A549 (cell line): ENCODE data around the gene PDE6D. TPM values are rescaled to one million over a fixed set of nuclear protein-coding genes. Genes with fewer than 3 reads are reported as not detected.

ENCODE experiments used
- ATAC-seq, 2 experiments: fragments of 200-7000 bp in 1 of 2; fragments of >200 bp in 1 of 2; cut with Nextera tagmentation in 1 of 2; cut with Tn5 transposase in 1 of 2; 3 replicates each; pipeline versions ENCODE4 v1.8.0 to v1.9.1; 2018 to 2020; ENCODE audit warnings: mild to moderate bottlenecking in 1 of 2, moderate library complexity in 1 of 2
- CTCF ChIA-PET: fragments of 300-600 bp; sonication (Branson Sonifier 250); formaldehyde crosslinking; extraction: SDS; loops from one replicate; lab custom pipeline; 2021; ENCODE audit warnings: antibody characterized with exemption, inconsistent platforms; lab: Yijun Ruan, JAX
- POLR2A ChIA-PET: fragments of 350-600 bp; formaldehyde crosslinking; extraction: SDS; loops from one replicate; lab custom pipeline; 2021; ENCODE audit warnings: antibody characterized with exemption, inconsistent platforms; lab: Yijun Ruan, JAX
- DNase-seq, 2 experiments: peaks; one replicate each; pipeline versions ENCODE4 v3.0.0 to v3.0.0-alpha.2; 2011 to 2016; ENCODE audit warnings: low read depth in 1 of 2, low spot score in 1 of 2
- FAIRE-seq: peaks from 2 replicates; lab custom pipeline; 2011; peaks lifted over from hg19 to GRCh38; lab: Jason Lieb, UNC
- H3K27ac ChIP-seq, 2 experiments: fragments of >200 bp; sonication (Bioruptor Twin); formaldehyde crosslinking; 3 replicates each; pipeline ENCODE4 v1.5.1; 2016 to 2017
- H3K4me1 ChIP-seq: fragments of >200 bp; sonication (Bioruptor Twin); formaldehyde crosslinking; 3 replicates; pipeline ENCODE4 v1.6.1; 2016
- H3K4me2 ChIP-seq: fragments of >200 bp; sonication (Bioruptor Twin); formaldehyde crosslinking; 3 replicates; pipeline ENCODE4 v1.6.1; 2016
- H3K4me3 ChIP-seq: fragments of >200 bp; sonication (Bioruptor Twin); formaldehyde crosslinking; 3 replicates; pipeline ENCODE4 v1.5.1; 2016
- H3K9me3 ChIP-seq: fragments of >200 bp; sonication (Bioruptor Twin); formaldehyde crosslinking; 3 replicates; pipeline ENCODE4 v1.6.1; 2016
- BHLHE40 ChIP-seq: IDR thresholded peaks from 2 replicates; pipeline ENCODE4 v1.6.1; 2012; ENCODE audit warnings: low read depth, low read length, inconsistent platforms
- CBX2 ChIP-seq: fragments of 200-600 bp; sonication (generic); IDR thresholded peaks from 2 replicates; pipeline ENCODE4 v1.6.1; 2016; ENCODE audit warnings: low read depth, mild to moderate bottlenecking, borderline replicate concordance
- CHD2 ChIP-seq: fragments of 150-350 bp; IDR thresholded peaks from 2 replicates; pipeline ENCODE4 v1.6.1; 2014; ENCODE audit warnings: low read length; ENCODE audit not compliant: partially characterized antibody
- CHD4 ChIP-seq: fragments of 200-600 bp; sonication (generic); IDR thresholded peaks from 2 replicates; pipeline ENCODE4 v1.6.1; 2016; ENCODE audit warnings: antibody characterized with exemption, mild to moderate bottlenecking, borderline replicate concordance
- EHMT2 ChIP-seq: fragments of 200-600 bp; sonication (generic); IDR thresholded peaks from 2 replicates; pipeline ENCODE4 v1.6.1; 2016; ENCODE audit warnings: antibody characterized with exemption, low read depth, mild to moderate bottlenecking, moderate library complexity
- EP300 ChIP-seq, 2 experiments: fragments of >200 bp; sonication (Bioruptor Twin); formaldehyde crosslinking; IDR thresholded peaks; 2 replicates in 1 of 2; 3 replicates in 1 of 2; pipeline ENCODE4 v1.6.1; 2016 to 2017
- FOSB ChIP-seq: fragments of 250-450 bp; sonication (Bioruptor Pico); IDR thresholded peaks from 2 replicates; pipeline ENCODE4 v1.5.0; 2020; ENCODE audit warnings: mild to moderate bottlenecking, moderate library complexity
- FOSL2 ChIP-seq, 2 experiments: fragments of 450-650 bp in 1 of 2; fragments of >200 bp in 1 of 2; sonication (Bioruptor Twin) in 1 of 2; formaldehyde crosslinking; IDR thresholded peaks; 2 replicates each; pipeline versions ENCODE4 v1.5.0 to v1.6.1; 2016 to 2020; ENCODE audit warnings: mild to moderate bottlenecking in 1 of 2, moderate library complexity in 1 of 2
- FOXS1 ChIP-seq: fragments of 250-450 bp; sonication (Bioruptor Pico); IDR thresholded peaks from 2 replicates; pipeline ENCODE4 v1.5.0; 2020; ENCODE audit warnings: mild to moderate bottlenecking, moderate library complexity
- HOXA7 ChIP-seq: fragments of 250-450 bp; sonication (Bioruptor Pico); IDR thresholded peaks from 2 replicates; pipeline ENCODE4 v1.5.0; 2020; ENCODE audit warnings: mild to moderate bottlenecking, moderate library complexity
- HOXB13 ChIP-seq: fragments of 250-450 bp; sonication (Bioruptor Pico); IDR thresholded peaks from 2 replicates; pipeline ENCODE4 v1.5.0; 2020; ENCODE audit warnings: low read depth, mild to moderate bottlenecking, moderate library complexity
- HOXB5 ChIP-seq: fragments of 250-450 bp; sonication (Bioruptor Pico); IDR thresholded peaks from 2 replicates; pipeline ENCODE4 v1.5.0; 2020; ENCODE audit warnings: mild to moderate bottlenecking, moderate library complexity
- JUN ChIP-seq, 2 experiments: fragments of >200 bp; sonication (Bioruptor Twin); formaldehyde crosslinking; IDR thresholded peaks; 2 replicates in 1 of 2; 3 replicates in 1 of 2; pipeline ENCODE4 v1.6.1; 2016 to 2017
- KDM1A ChIP-seq: fragments of 200-600 bp; sonication (generic); IDR thresholded peaks from 2 replicates; pipeline ENCODE4 v1.6.1; 2016; ENCODE audit warnings: low read depth, mild to moderate bottlenecking
- MAFK ChIP-seq: fragments of 450-650 bp; IDR thresholded peaks from 2 replicates; pipeline ENCODE4 v1.6.1; 2014; ENCODE audit not compliant: partially characterized antibody
- MYC ChIP-seq: IDR thresholded peaks from 2 replicates; pipeline ENCODE4 v1.6.1; 2012; ENCODE audit warnings: mild to moderate bottlenecking, inconsistent platforms, low read length, improper control_type of control experiment, borderline replicate concordance
- NR3C1 ChIP-seq: fragments of >200 bp; sonication (Bioruptor Twin); formaldehyde crosslinking; IDR thresholded peaks from 3 replicates; pipeline ENCODE4 v1.6.1; 2017
- PHF8 ChIP-seq: fragments of 200-600 bp; sonication (generic); IDR thresholded peaks from 2 replicates; pipeline ENCODE4 v1.6.1; 2016; ENCODE audit warnings: low read depth, mild to moderate bottlenecking, antibody characterized with exemption, moderate library complexity, borderline replicate concordance
- RAD21 ChIP-seq, 2 experiments: fragments of >200 bp in 1 of 2; sonication (Bioruptor Twin) in 1 of 2; formaldehyde crosslinking in 1 of 2; IDR thresholded peaks in 1 of 2; conservative IDR thresholded peaks in 1 of 2; 2 replicates in 1 of 2; 3 replicates in 1 of 2; pipeline ENCODE4 v1.6.1; 2012 to 2018; ENCODE audit warnings: inconsistent platforms in 1 of 2
- RCOR1 ChIP-seq: fragments of 150-350 bp; IDR thresholded peaks from 2 replicates; pipeline ENCODE4 v1.6.1; 2014; ENCODE audit warnings: antibody characterized with exemption, low read length, low read depth
- RNF2 ChIP-seq: fragments of 200-600 bp; sonication (generic); IDR thresholded peaks from 2 replicates; pipeline ENCODE4 v1.6.1; 2016; ENCODE audit warnings: low read depth, mild to moderate bottlenecking, antibody characterized with exemption, moderate library complexity, borderline replicate concordance
- TP53 ChIP-seq: fragments of 250-450 bp; sonication (Bioruptor Pico); IDR thresholded peaks from 2 replicates; pipeline ENCODE4 v1.5.0; 2021; ENCODE audit warnings: mild to moderate bottlenecking, moderate library complexity
- ZC3H11A ChIP-seq: fragments of 450-650 bp; IDR thresholded peaks from 2 replicates; pipeline ENCODE4 v1.6.1; 2014; ENCODE audit warnings: antibody characterized with exemption, mild to moderate bottlenecking
- ZSCAN20 ChIP-seq: fragments of 250-450 bp; sonication (Bioruptor Pico); IDR thresholded peaks from 2 replicates; pipeline ENCODE4 v1.8.0; 2022; ENCODE audit warnings: mild to moderate bottlenecking, moderate library complexity
- WGBS: methylation state at CpG from one replicate; pipeline ENCODE4 v1.1.6; 2017; ENCODE audit errors: missing lambda C conversion rate; 5-methylcytosine and 5-hydroxymethylcytosine counted together
- polyA plus RNA-seq, 4 experiments: library from polyadenylated mRNA; depleted of rRNA in 3 of 4; stranded (reverse); fragments of >200 nt; fragmentation: RNase III in 1 of 4; extraction: RNeasy Plus Mini Kit Qiagen cat#74134 plus additional on column Dnase treatment in 1 of 4; gene quantifications; 2 replicates in 3 of 4; 3 replicates in 1 of 4; pipeline ENCODE4 v1.2.3, GENCODE V29; 2011 to 2017
- TF ChIP-seq, protein P1 (sequence below): fragments of 250-450 bp; sonication (Bioruptor Pico); IDR thresholded peaks from 2 replicates; pipeline ENCODE4 v1.5.0; 2021; ENCODE audit warnings: mild to moderate bottlenecking, moderate library complexity, borderline replicate concordance
- TF ChIP-seq, protein P2 (sequence below): IDR thresholded peaks from 2 replicates; pipeline ENCODE4 v1.6.1; 2012
- TF ChIP-seq, protein P3 (sequence below): fragments of >200 bp; sonication (Bioruptor Twin); formaldehyde crosslinking; IDR thresholded peaks from 3 replicates; pipeline ENCODE4 v1.5.1; 2016
- TF ChIP-seq, protein P4 (sequence below): IDR thresholded peaks from 2 replicates; pipeline ENCODE4 v1.6.1; 2012; ENCODE audit warnings: low read depth, borderline replicate concordance

The PDE6D gene
- polyA plus RNA-seq, 2 of the 4 experiments (the other 2 are of a cell fraction): 27.3 to 51.3 TPM

GRCh38 chr2:231704017-231704416, 77.1 kb downstream of the PDE6D start:
- ChIA-PET CTCF (interaction anchor here (6.8 to 78.4 kb wide), 2 partner anchors 10 to 53 kb away, joined by 70 to 4158 read pairs; no protein-coding TSS in a partner anchor), POLR2A (interaction anchor here (0.5 to 1.4 kb wide), 2 partner anchors 26 to 37 kb away, joined by 3 read pairs; no protein-coding TSS in a partner anchor)
- no peaks in the 10 kb centered on the region for H3K9me3 ChIP-seq
- TF ChIP-seq FOSB (CRISPR knock-in tag) (no peak), NR3C1 (no peak), MYC (no peak), CHD4 (no peak), FOSL2 (IDR thresholded peaks at IDR 0.05) (no peak), FOSL2 (CRISPR knock-in tag; IDR thresholded peaks at IDR 0.05) (no peak), EHMT2 (no peak), RCOR1 (no peak), JUN (IDR thresholded peaks at IDR 0.05) (no peak), HOXB13 (CRISPR knock-in tag) (no peak), RNF2 (no peak), BHLHE40 (no peak)
- TF ChIP-seq, protein P1, sequence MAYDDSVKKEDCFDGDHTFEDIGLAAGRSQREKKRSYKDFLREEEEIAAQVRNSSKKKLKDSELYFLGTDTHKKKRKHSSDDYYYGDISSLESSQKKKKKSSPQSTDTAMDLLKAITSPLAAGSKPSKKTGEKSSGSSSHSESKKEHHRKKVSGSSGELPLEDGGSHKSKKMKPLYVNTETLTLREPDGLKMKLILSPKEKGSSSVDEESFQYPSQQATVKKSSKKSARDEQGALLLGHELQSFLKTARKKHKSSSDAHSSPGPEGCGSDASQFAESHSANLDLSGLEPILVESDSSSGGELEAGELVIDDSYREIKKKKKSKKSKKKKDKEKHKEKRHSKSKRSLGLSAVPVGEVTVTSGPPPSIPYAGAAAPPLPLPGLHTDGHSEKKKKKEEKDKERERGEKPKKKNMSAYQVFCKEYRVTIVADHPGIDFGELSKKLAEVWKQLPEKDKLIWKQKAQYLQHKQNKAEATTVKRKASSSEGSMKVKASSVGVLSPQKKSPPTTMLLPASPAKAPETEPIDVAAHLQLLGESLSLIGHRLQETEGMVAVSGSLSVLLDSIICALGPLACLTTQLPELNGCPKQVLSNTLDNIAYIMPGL (CRISPR knock-in tag): no peak
- H3K27ac ChIP-seq: no peak overlapping the region
- H3K4me1 ChIP-seq: peaks cover 12% of the 10 kb centered on the region
- WGBS: 97% methylated on average over 3 of the region's 3 CpGs
- no peak overlapping the region for H3K4me3 ChIP-seq
- FAIRE-seq (no peak), DNase-seq (no peak), ATAC-seq (no peak)
- H3K4me2 ChIP-seq: no peak overlapping the region

DNA sequence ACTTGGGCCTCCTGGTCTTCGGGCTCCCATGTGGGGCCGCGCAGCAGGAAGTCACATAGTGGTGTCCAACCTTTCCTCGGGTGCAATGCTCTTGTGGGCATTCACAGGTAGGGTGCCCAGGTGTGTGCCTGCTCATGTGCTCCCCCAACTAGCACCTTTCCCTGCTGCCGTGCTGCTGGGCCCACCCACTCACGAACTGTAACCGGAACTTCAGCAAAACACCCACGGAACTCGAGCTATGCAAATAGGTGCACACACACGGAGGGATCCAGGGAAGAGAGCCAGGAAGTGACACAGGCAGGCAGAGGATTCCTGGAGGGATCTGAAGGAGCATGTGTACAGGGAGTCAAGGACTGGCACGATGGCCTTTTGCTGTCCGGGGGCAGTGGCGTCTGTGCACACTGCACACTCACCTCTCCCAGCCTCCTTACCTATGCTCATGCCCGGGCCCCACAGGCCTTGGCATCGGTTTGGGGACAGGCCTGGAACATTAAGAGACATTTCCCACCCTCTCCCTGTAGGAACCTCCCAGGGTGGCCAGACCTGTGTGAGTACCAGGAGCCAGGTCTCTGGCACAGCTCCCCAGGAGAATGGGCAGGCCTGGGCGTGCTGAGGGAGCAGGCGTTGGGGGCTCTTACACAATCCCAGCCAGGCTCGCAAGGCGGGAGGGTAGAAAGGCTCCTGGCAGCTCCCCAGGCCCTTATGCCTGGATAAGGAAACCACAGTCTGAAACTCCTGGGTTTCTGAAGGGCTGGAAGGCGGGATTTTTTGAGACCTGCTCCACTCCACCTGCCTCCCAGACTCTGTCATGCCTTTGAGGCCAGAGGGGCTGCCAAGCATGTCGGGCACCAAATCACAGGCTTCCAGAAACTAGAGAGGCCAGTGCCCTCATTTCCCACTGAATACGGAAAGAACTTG, 79.4 kb downstream of the PDE6D start:
- ATAC-seq (no peak), FAIRE-seq (no peak), DNase-seq (no peak)
- H3K9me3 ChIP-seq: no peaks in the 10 kb centered on the region
- peak overlapping the region in 1 of 2 experiments; percentile 52; a peak in 3 of 6 replicates for H3K27ac ChIP-seq
- H3K4me3 ChIP-seq: no peak overlapping the region
- H3K4me2 ChIP-seq: no peak overlapping the region
- 75% methylated on average over 22 of the region's 22 CpGs for WGBS
- POLR2A ChIA-PET: no interaction called here
- H3K4me1 ChIP-seq: peaks cover 7% of the 10 kb centered on the region
- TF ChIP-seq HOXB5 (CRISPR knock-in tag) (no peak), TP53 (CRISPR knock-in tag) (no peak), PHF8 (no peak), RAD21 (conservative IDR thresholded peaks at IDR 0.05 in 1 of 2, IDR thresholded peaks at IDR 0.05 in 1 of 2) (no peak), MAFK (no peak), ZC3H11A (no peak), HOXA7 (CRISPR knock-in tag) (no peak), CBX2 (no peak), EP300 (IDR thresholded peaks at IDR 0.05) (no peak), CHD2 (no peak), ZSCAN20 (CRISPR knock-in tag) (no peak), JUN (IDR thresholded peaks at IDR 0.05) (no peak), KDM1A (no peak), FOXS1 (CRISPR knock-in tag) (no peak), HOXB13 (CRISPR knock-in tag) (no peak), FOSL2 (IDR thresholded peaks at IDR 0.05) (no peak), FOSL2 (CRISPR knock-in tag; IDR thresholded peaks at IDR 0.05) (no peak)
- TF ChIP-seq, protein P2, sequence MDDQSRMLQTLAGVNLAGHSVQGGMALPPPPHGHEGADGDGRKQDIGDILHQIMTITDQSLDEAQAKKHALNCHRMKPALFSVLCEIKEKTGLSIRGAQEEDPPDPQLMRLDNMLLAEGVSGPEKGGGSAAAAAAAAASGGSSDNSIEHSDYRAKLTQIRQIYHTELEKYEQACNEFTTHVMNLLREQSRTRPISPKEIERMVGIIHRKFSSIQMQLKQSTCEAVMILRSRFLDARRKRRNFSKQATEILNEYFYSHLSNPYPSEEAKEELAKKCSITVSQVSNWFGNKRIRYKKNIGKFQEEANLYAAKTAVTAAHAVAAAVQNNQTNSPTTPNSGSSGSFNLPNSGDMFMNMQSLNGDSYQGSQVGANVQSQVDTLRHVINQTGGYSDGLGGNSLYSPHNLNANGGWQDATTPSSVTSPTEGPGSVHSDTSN: no peak
- TF ChIP-seq, protein P3, sequence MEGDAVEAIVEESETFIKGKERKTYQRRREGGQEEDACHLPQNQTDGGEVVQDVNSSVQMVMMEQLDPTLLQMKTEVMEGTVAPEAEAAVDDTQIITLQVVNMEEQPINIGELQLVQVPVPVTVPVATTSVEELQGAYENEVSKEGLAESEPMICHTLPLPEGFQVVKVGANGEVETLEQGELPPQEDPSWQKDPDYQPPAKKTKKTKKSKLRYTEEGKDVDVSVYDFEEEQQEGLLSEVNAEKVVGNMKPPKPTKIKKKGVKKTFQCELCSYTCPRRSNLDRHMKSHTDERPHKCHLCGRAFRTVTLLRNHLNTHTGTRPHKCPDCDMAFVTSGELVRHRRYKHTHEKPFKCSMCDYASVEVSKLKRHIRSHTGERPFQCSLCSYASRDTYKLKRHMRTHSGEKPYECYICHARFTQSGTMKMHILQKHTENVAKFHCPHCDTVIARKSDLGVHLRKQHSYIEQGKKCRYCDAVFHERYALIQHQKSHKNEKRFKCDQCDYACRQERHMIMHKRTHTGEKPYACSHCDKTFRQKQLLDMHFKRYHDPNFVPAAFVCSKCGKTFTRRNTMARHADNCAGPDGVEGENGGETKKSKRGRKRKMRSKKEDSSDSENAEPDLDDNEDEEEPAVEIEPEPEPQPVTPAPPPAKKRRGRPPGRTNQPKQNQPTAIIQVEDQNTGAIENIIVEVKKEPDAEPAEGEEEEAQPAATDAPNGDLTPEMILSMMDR: no peak
- TF ChIP-seq, protein P4, sequence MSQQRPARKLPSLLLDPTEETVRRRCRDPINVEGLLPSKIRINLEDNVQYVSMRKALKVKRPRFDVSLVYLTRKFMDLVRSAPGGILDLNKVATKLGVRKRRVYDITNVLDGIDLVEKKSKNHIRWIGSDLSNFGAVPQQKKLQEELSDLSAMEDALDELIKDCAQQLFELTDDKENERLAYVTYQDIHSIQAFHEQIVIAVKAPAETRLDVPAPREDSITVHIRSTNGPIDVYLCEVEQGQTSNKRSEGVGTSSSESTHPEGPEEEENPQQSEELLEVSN: no peak
- CTCF ChIA-PET: interaction anchor here (1.4 to 78.4 kb wide), 4 partner anchors 12 to 185 kb away, joined by 3 to 4158 read pairs (median 36); no protein-coding TSS in a partner anchor
